K562 (cell line): ENCODE measurements around the gene KIAA0930. TPM values are rescaled to one million over a fixed set of nuclear protein-coding genes. Genes with fewer than 3 reads are reported as not detected.

ENCODE experiments used
- ATF1 ChIP-seq, 2 experiments: fragments of 450-650 bp in 1 of 2; IDR thresholded peaks; 2 replicates each; pipeline ENCODE4 v1.6.1; 2016; ENCODE audit warnings: missing compliant biosample characterization in 1 of 2, missing genetic modification characterization in 1 of 2
- BHLHE40 ChIP-seq: IDR thresholded peaks from 2 replicates; pipeline ENCODE4 v1.6.1; 2011; ENCODE audit warnings: low read length, improper control_type of control experiment
- CEBPG ChIP-seq, 3 experiments: fragments of 200-800 bp in 1 of 3; sonication (Bioruptor generic) in 1 of 3; sonication (generic) in 1 of 3; formaldehyde crosslinking in 1 of 3; IDR thresholded peaks in 2 of 3; conservative IDR thresholded peaks in 1 of 3; 2 replicates each; pipeline versions ENCODE4 v1.6.1 to v1.8.0; 2016 to 2022; ENCODE audit warnings: missing compliant biosample characterization in 2 of 3, missing genetic modification characterization in 2 of 3, mild to moderate bottlenecking in 1 of 3, missing genetic modification reagents in 1 of 3
- CREB1 ChIP-seq, 2 experiments: sonication (generic) in 1 of 2; formaldehyde crosslinking in 1 of 2; IDR thresholded peaks; 2 replicates each; pipeline versions ENCODE4 v1.6.1 to v1.8.0; 2012 to 2022; ENCODE audit warnings: inconsistent platforms in 1 of 2, mild to moderate bottlenecking in 1 of 2, missing genetic modification reagents in 1 of 2, moderate library complexity in 1 of 2
- GABPA ChIP-seq: fragments of 200-800 bp; sonication (Bioruptor generic); conservative IDR thresholded peaks from 2 replicates; pipeline ENCODE4 v1.6.1; 2016; ENCODE audit warnings: low read depth, missing genetic modification characterization, missing compliant biosample characterization
- GMEB1 ChIP-seq: fragments of 250-450 bp; sonication (Bioruptor Pico); IDR thresholded peaks from 2 replicates; pipeline ENCODE4 v1.4.0; 2020; ENCODE audit warnings: mild to moderate bottlenecking
- HDAC1 ChIP-seq, 2 experiments: fragments of 450-650 bp; IDR thresholded peaks; 2 replicates each; pipeline ENCODE4 v1.6.1; 2016 to 2017; ENCODE audit warnings: inconsistent platforms in 1 of 2, mild to moderate bottlenecking in 1 of 2, moderate library complexity in 1 of 2
- L3MBTL2 ChIP-seq: fragments of 450-650 bp; IDR thresholded peaks from 2 replicates; pipeline ENCODE4 v1.6.1; 2016; ENCODE audit warnings: mild to moderate bottlenecking, moderate library complexity
- MTA3 ChIP-seq: fragments of 450-650 bp; formaldehyde crosslinking; IDR thresholded peaks from 2 replicates; pipeline ENCODE4 v1.6.1; 2017; ENCODE audit warnings: mild to moderate bottlenecking, borderline replicate concordance
- NFIX ChIP-seq: fragments of 250-450 bp; sonication (Bioruptor Pico); IDR thresholded peaks from 2 replicates; pipeline ENCODE4 v1.4.0; 2020; ENCODE audit warnings: low read depth, mild to moderate bottlenecking, moderate library complexity
- NONO ChIP-seq, 2 experiments: fragments of 200-400 bp in 1 of 2; fragments of 450-650 bp in 1 of 2; formaldehyde crosslinking in 1 of 2; IDR thresholded peaks; 2 replicates each; pipeline ENCODE4 v1.6.1; 2017; ENCODE audit warnings: low read depth in 2 of 2, mild to moderate bottlenecking in 2 of 2, moderate library complexity in 2 of 2, low read length in 1 of 2
- POLR2B ChIP-seq: fragments of 450-650 bp; IDR thresholded peaks from 2 replicates; pipeline ENCODE4 v1.6.1; 2018; ENCODE audit warnings: low read depth; ENCODE audit not compliant: partially characterized antibody
- RBFOX2 ChIP-seq: fragments of 200-400 bp; formaldehyde crosslinking; IDR thresholded peaks from 2 replicates; pipeline ENCODE4 v1.6.1; 2017; ENCODE audit warnings: low read depth, mild to moderate bottlenecking, low read length, moderate library complexity
- RBM34 ChIP-seq: fragments of 200-400 bp; formaldehyde crosslinking; IDR thresholded peaks from 2 replicates; pipeline ENCODE4 v1.6.1; 2018; ENCODE audit warnings: low read length, borderline replicate concordance; ENCODE audit not compliant: insufficient read depth
- TGIF2 ChIP-seq: sonication (generic); formaldehyde crosslinking; IDR thresholded peaks from 2 replicates; pipeline ENCODE4 v1.8.1; 2022; ENCODE audit warnings: mild to moderate bottlenecking, missing genetic modification reagents, moderate library complexity
- ZBTB34 ChIP-seq: fragments of 250-450 bp; sonication (Bioruptor Pico); IDR thresholded peaks from 2 replicates; pipeline ENCODE4 v1.8.0; 2021; ENCODE audit warnings: mild to moderate bottlenecking, moderate library complexity
- ZNF121 ChIP-seq: sonication (generic); formaldehyde crosslinking; conservative IDR thresholded peaks from 2 replicates; pipeline ENCODE4 v1.8.0; 2022; ENCODE audit warnings: missing genetic modification reagents
- ZNF445 ChIP-seq: fragments of 250-450 bp; sonication (Bioruptor Pico); IDR thresholded peaks from 2 replicates; pipeline ENCODE4 v1.4.0; 2020; ENCODE audit warnings: low read depth, mild to moderate bottlenecking, moderate library complexity
- polyA plus RNA-seq, 8 experiments: library from polyadenylated mRNA; depleted of rRNA in 4 of 8; stranded (reverse) in 5 of 8; unstranded in 3 of 8; fragments of >200 nt; fragmentation: Nextera tagmentation in 2 of 8; fragmentation: Illumina TruSeq in 1 of 8; extraction: Ambion mirVana in 2 of 8; extraction: Trizol in 1 of 8; gene quantifications; 2 replicates each; pipeline versions ENCODE4 v1.2.1 to v1.2.3, GENCODE V29; 2011 to 2014; ENCODE audit warnings: inconsistent platforms in 1 of 8, missing spikeins in 1 of 8
- total RNA-seq, 7 experiments: library from RNA; depleted of rRNA in 6 of 7; stranded (reverse); fragments of >200 nt in 6 of 7; fragmentation: Illumina TruSeq in 2 of 7; extraction: Trizol in 2 of 7; gene quantifications; 2 replicates each; pipeline versions ENCODE4 v1.2.1 to v1.2.3, GENCODE V29; 2011 to 2021; ENCODE audit warnings: low replicate concordance in 1 of 7
- TF ChIP-seq, protein P1 (sequence below): fragments of 150-350 bp; conservative IDR thresholded peaks from 2 replicates; pipeline ENCODE4 v1.6.1; 2014; ENCODE audit warnings: low read length
- TF ChIP-seq, protein P2 (sequence below): sonication (generic); formaldehyde crosslinking; IDR thresholded peaks from 2 replicates; pipeline ENCODE4 v1.9.0; 2022; ENCODE audit warnings: mild to moderate bottlenecking, missing genetic modification reagents

KIAA0930 gene
- total and polyA plus RNA-seq, 9 of the 15 experiments (the other 6 are each of a cell fraction or from before 2014, with no cell fraction given), result 0.24 to 12.1 (median 6.4) TPM

GRCh38 chr22:45163451-45164269 is 77.0 kb downstream of the KIAA0930 start, which contains the start of gene NUP50 (continued):
- TF ChIP-seq GMEB1 (CRISPR knock-in tag) (peak; percentile 63), TGIF2 (CRISPR knock-in tag) (0 out of 2 replicates have a peak, but pooled peaks have one; percentile 45), ATF1 (CRISPR knock-in tag; IDR thresholded peaks at IDR 0.05) (no peak), ATF1 (tag; IDR thresholded peaks at IDR 0.05) (peak; percentile 65), ZNF445 (CRISPR knock-in tag) (no peak), CREB1 (IDR thresholded peaks at IDR 0.05) (no peak), CREB1 (CRISPR knock-in tag; IDR thresholded peaks at IDR 0.05) (peak; percentile 48; the same call in 1 of the 2 replicates), HDAC1 (IDR thresholded peaks at IDR 0.05) (peak in 1 of 2 experiments; percentile 76; a peak in 2 of 4 replicates), NFIX (CRISPR knock-in tag) (no peak), BHLHE40 (peak; percentile 99), RBFOX2 (peak; percentile 93), L3MBTL2 (peak; percentile 94), ZNF121 (CRISPR knock-in tag) (no peak), NONO (IDR thresholded peaks at IDR 0.05; ENCODE audit: low read depth in 2 of 2, low read length in 1 of 2) (peak in 1 of 2 experiments; percentile 51; a peak in 1 of 4 replicates), CEBPG (CRISPR knock-in tag; IDR thresholded peaks at IDR 0.05) (no peak), CEBPG (tag; conservative IDR thresholded peaks at IDR 0.05 in 1 of 2, IDR thresholded peaks at IDR 0.05 in 1 of 2) (no peak), POLR2B (peak; percentile 86), RBM34 (0 out of 2 replicates have a peak, but pooled peaks have one; percentile 49), MTA3 (peak; percentile 26; the same call in 1 of the 2 replicates), ZBTB34 (CRISPR knock-in tag) (no peak), GABPA (tag) (peak; percentile 71)
- TF ChIP-seq, protein P1, sequence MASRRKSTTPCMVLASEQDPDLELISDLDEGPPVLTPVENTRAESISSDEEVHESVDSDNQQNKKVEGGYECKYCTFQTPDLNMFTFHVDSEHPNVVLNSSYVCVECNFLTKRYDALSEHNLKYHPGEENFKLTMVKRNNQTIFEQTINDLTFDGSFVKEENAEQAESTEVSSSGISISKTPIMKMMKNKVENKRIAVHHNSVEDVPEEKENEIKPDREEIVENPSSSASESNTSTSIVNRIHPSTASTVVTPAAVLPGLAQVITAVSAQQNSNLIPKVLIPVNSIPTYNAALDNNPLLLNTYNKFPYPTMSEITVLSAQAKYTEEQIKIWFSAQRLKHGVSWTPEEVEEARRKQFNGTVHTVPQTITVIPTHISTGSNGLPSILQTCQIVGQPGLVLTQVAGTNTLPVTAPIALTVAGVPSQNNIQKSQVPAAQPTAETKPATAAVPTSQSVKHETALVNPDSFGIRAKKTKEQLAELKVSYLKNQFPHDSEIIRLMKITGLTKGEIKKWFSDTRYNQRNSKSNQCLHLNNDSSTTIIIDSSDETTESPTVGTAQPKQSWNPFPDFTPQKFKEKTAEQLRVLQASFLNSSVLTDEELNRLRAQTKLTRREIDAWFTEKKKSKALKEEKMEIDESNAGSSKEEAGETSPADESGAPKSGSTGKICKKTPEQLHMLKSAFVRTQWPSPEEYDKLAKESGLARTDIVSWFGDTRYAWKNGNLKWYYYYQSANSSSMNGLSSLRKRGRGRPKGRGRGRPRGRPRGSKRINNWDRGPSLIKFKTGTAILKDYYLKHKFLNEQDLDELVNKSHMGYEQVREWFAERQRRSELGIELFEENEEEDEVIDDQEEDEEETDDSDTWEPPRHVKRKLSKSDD, result no peak
- TF ChIP-seq, protein P2, sequence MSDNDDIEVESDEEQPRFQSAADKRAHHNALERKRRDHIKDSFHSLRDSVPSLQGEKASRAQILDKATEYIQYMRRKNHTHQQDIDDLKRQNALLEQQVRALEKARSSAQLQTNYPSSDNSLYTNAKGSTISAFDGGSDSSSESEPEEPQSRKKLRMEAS, result peak; percentile 85
